Measurements from ENCODE around the gene LGALS12.

Gene LGALS12

DNA sequence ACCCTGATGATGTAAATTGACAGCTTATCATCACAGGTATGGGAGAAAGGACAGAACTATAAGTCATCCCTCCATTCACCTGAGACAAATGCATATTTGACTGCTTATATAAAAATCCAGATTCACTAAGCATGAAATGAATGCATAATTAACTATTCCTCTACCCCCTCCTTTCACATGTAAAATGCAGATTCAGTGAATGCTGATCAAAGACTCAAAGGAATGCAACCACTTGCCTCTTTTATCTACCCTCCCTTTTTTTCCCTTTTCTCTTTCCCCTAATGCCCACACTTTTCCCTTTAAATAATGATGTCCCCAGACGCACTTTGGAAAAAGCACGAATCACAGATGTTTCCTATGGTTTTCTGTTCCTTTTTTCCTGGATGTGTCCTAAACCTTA, 26.2 kb downstream of the LGALS12 start:
- Histone ChIP-seq H3K4me3 (ENCODE audit: insufficient read depth, low read length, poor library complexity, severe bottlenecking) (no peak overlapping the region), H4K20me1 (ENCODE audit: low read depth, low read length) (no peaks in the 10 kb centered on the region), H3K9me3 (ENCODE audit: insufficient read depth, low read length) (no peaks in the 10 kb centered on the region), H3K27ac (ENCODE audit: low read depth, low read length) (no peak overlapping the region), H3K9me2 (replicated peaks; ENCODE audit: insufficient read depth, low read length) (no peaks in the 10 kb centered on the region), H3K27me3 (ENCODE audit: low read length) (no peaks in the 10 kb centered on the region), H3K4me2 (ENCODE audit: low read depth, low read length, poor library complexity, severe bottlenecking) (no peak overlapping the region), H3K36me3 (ENCODE audit: low read length) (no peaks in the 10 kb centered on the region), H3F3A (ENCODE audit: insufficient read depth) (no peaks in the 10 kb centered on the region), H3K9ac (ENCODE audit: low read length) (no peak overlapping the region), H3K79me2 (ENCODE audit: insufficient read depth, low read length) (no peaks in the 10 kb centered on the region), H2AFZ (ENCODE audit: low read depth, low read length, severe bottlenecking) (no peak overlapping the region)
- no peak for TF ChIP-seq EZH2phosphoT487 (conservative IDR thresholded peaks at IDR 0.05; ENCODE audit: low read length)
- TF ChIP-seq, protein P1, sequence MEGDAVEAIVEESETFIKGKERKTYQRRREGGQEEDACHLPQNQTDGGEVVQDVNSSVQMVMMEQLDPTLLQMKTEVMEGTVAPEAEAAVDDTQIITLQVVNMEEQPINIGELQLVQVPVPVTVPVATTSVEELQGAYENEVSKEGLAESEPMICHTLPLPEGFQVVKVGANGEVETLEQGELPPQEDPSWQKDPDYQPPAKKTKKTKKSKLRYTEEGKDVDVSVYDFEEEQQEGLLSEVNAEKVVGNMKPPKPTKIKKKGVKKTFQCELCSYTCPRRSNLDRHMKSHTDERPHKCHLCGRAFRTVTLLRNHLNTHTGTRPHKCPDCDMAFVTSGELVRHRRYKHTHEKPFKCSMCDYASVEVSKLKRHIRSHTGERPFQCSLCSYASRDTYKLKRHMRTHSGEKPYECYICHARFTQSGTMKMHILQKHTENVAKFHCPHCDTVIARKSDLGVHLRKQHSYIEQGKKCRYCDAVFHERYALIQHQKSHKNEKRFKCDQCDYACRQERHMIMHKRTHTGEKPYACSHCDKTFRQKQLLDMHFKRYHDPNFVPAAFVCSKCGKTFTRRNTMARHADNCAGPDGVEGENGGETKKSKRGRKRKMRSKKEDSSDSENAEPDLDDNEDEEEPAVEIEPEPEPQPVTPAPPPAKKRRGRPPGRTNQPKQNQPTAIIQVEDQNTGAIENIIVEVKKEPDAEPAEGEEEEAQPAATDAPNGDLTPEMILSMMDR (IDR thresholded peaks at IDR 0.05; ENCODE audit: insufficient read depth, low read length, poor library complexity, severe bottlenecking), result no peak

DNA sequence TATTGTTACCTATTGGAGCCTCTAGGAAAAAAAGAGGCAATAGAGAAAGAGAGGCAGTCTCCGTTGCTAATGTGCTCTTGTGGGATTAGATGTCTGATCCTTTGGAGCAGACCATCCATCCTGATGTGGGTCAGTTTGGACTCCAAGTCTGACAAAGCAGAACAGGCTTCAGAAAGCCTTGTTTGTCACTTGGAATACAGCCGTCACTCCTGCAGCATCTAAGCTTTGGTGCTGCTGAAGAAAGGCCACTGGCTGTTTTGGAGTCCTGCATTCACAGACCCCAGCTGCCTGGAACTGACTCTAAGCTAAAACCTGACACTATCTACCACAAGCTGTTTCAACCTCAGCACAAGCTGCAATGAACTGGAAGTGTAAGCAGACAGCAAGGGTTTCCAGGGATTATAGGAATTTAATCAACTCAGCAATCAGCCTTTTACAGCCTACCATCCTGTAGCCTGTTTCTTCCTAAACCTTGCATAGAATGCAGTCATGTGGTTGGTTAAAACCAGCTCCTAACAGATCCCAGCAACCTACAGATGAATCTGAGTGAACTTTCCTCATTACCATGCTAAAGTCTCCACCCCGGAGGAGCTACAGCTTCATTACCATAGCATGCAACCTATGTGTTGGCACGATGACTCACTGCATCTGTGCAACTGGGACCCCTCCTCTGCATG, 27.1 kb downstream of the LGALS12 start:
- no peak overlapping the region for H3K27ac ChIP-seq (ENCODE audit: low read depth, low read length)
- H3K79me2 ChIP-seq (ENCODE audit: insufficient read depth, low read length), result no peaks in the 10 kb centered on the region
- no peak overlapping the region for H3K9ac ChIP-seq (ENCODE audit: low read length)
- H2AFZ ChIP-seq (ENCODE audit: low read depth, low read length, severe bottlenecking), result no peak overlapping the region
- H3K9me3 ChIP-seq (ENCODE audit: insufficient read depth, low read length), result no peaks in the 10 kb centered on the region
- H3K9me2 ChIP-seq (replicated peaks; ENCODE audit: insufficient read depth, low read length), result no peaks in the 10 kb centered on the region
- TF ChIP-seq EZH2phosphoT487 (conservative IDR thresholded peaks at IDR 0.05; ENCODE audit: low read length), result no peak
- TF ChIP-seq, protein P1 (IDR thresholded peaks at IDR 0.05; ENCODE audit: insufficient read depth, low read length, poor library complexity, severe bottlenecking), result no peak
- H3K36me3 ChIP-seq (ENCODE audit: low read length), result no peaks in the 10 kb centered on the region
- no peaks in the 10 kb centered on the region for H3K27me3 ChIP-seq (ENCODE audit: low read length)
- no peaks in the 10 kb centered on the region for H3F3A ChIP-seq (ENCODE audit: insufficient read depth)
- H4K20me1 ChIP-seq (ENCODE audit: low read depth, low read length), result no peaks in the 10 kb centered on the region
- H3K4me3 ChIP-seq (ENCODE audit: insufficient read depth, low read length, poor library complexity, severe bottlenecking), result no peak overlapping the region
- no peak overlapping the region for H3K4me2 ChIP-seq (ENCODE audit: low read depth, low read length, poor library complexity, severe bottlenecking)

DNA sequence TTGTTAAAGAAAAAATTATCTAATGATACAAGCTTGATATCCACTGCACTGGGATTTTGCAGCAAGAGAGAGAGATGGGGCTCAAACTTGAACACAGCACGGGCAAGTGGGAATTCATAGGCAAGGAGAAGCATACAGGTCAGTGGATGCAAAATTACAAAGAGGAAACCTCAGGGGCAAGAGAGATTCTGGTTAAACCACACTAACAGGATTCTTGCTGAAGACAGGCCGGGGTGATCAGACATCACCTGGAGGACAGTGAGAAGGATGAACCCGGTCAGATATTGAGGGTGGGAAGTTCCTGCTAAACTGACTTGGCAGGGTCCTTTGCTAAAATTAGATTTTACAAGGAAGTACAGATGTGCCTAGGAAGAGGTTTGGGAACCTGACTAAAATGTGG, 28.2 kb downstream of the LGALS12 start:
- Histone ChIP-seq H2AFZ (ENCODE audit: low read depth, low read length, severe bottlenecking) (no peak overlapping the region), H3K4me3 (ENCODE audit: insufficient read depth, low read length, poor library complexity, severe bottlenecking) (no peak overlapping the region), H3K79me2 (ENCODE audit: insufficient read depth, low read length) (no peaks in the 10 kb centered on the region), H3K4me2 (ENCODE audit: low read depth, low read length, poor library complexity, severe bottlenecking) (no peak overlapping the region), H3K9me3 (ENCODE audit: insufficient read depth, low read length) (no peaks in the 10 kb centered on the region), H3K9me2 (replicated peaks; ENCODE audit: insufficient read depth, low read length) (no peaks in the 10 kb centered on the region), H3K27me3 (ENCODE audit: low read length) (no peaks in the 10 kb centered on the region), H3F3A (ENCODE audit: insufficient read depth) (no peaks in the 10 kb centered on the region), H4K20me1 (ENCODE audit: low read depth, low read length) (no peaks in the 10 kb centered on the region), H3K36me3 (ENCODE audit: low read length) (no peaks in the 10 kb centered on the region), H3K27ac (ENCODE audit: low read depth, low read length) (no peak overlapping the region), H3K9ac (ENCODE audit: low read length) (no peak overlapping the region)
- TF ChIP-seq EZH2phosphoT487 (conservative IDR thresholded peaks at IDR 0.05; ENCODE audit: low read length), result no peak
- TF ChIP-seq, protein P1 (IDR thresholded peaks at IDR 0.05; ENCODE audit: insufficient read depth, low read length, poor library complexity, severe bottlenecking), result no peak

All from SU-DHL-6 (cell line).